Ascending aorta (tissue), 2 donors: ENCODE measurements around the gene CIITA. TPM values are rescaled to one million over a fixed set of nuclear protein-coding genes. Genes with fewer than 3 reads are reported as not detected.
A peak's percentile ranks its signal among the peaks of the same experiment; 100 is the strongest.
"Not testable (repeated sequence)": the region's sequence is repeated elsewhere in the genome, so short reads cannot be mapped to it uniquely, and the experiment has no call there.

ENCODE experiments used
- DNase-seq, 2 donors: peaks; one replicate each; pipeline ENCODE4 v3.0.0-alpha.2; 2019; ENCODE audit warnings: low spot score in 2 of 2
- H3K27ac ChIP-seq, 2 donors: fragments of 200-600 bp; sonication (generic); one replicate each; pipeline ENCODE4 v1.5.1; 2016 to 2017; ENCODE audit warnings: mild to moderate bottlenecking in 1 of 2
- H3K27me3 ChIP-seq: fragments of 200-600 bp; sonication (generic); one replicate; pipeline ENCODE4 v1.5.1; 2017
- H3K36me3 ChIP-seq, 2 donors: fragments of 200-600 bp; sonication (generic); one replicate each; pipeline ENCODE4 v1.5.1; 2016
- H3K4me1 ChIP-seq, 2 donors: fragments of 200-600 bp; sonication (generic); one replicate each; pipeline ENCODE4 v1.5.1; 2016 to 2017; ENCODE audit warnings: mild to moderate bottlenecking in 1 of 2
- H3K4me3 ChIP-seq, 2 donors: fragments of 200-600 bp; sonication (generic); one replicate each; pipeline ENCODE4 v1.5.1; 2016 to 2017; ENCODE audit warnings: mild to moderate bottlenecking in 1 of 2
- H3K9me3 ChIP-seq, 2 donors: fragments of 200-600 bp; sonication (generic); one replicate each; pipeline ENCODE4 v1.5.1; 2016
- intact Hi-C: fragments of 100-400 bp; cut with DNase I; formaldehyde crosslinking; loops from one replicate; pipeline ENCODE4 v1.15.1; 2023
- total RNA-seq: library from RNA; depleted of rRNA; stranded (reverse); fragments of >200 nt; gene quantifications from one replicate; pipeline ENCODE4 v1.1.0, GENCODE V29; 2016
- TF ChIP-seq, protein P1 (sequence below), 3 experiments: fragments of 200-600 bp in 2 of 3; fragments of 450-650 bp in 1 of 3; sonication (generic) in 2 of 3; IDR thresholded peaks; one replicate each; pipeline ENCODE4 v1.5.1; 2016 to 2019; ENCODE audit warnings: antibody characterized with exemption in 3 of 3, mild to moderate bottlenecking in 1 of 3, moderate library complexity in 1 of 3

Gene CIITA
- total RNA-seq, 1 donor from 2014 or later, result 19.4 TPM

DNA sequence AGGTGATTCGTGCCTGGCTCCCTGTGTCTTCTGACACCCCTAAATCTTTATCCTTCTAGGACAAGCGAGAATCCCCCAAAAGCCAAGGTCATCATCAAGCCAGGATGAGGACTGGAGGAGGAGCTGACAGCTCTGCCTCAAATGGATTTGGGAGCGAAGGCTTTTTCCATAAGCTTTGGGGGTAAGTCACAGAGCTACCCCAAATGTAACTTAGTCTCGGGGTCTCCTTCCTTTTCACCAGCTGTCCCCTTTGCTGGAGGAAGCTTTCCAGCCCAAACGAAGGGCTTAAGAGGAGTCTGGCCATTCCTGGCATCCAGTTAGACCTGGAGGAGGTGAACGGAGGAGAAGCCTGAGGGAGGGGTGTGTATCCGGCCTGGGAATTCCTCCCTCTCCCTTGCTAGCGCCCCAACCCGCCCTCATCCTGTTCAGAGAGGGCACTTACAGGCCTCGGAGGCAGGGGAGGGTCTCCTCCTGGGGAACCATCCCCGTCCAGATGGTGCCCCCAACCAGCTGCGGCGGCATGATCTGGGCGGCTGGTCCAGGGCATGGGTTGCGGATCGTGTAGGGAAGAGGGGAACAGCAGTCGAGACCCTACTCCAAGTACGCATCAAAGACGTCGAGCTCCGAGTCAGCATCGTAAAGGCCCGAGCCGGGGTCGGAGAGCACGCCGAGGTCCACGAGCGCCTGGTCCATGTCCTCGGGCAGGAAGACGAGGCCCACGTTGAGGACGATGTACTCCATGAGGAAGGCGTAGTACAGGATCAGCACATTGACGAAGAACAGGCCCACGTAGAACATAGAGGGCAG is 64.3 kb downstream of the CIITA start:
- Histone ChIP-seq H3K27ac (peak overlapping the region; percentile 83 to 95), H3K4me3 (peak overlapping the region; percentile 60 to 97), H3K36me3 (no peaks in the 10 kb centered on the region), H3K27me3 (no peaks in the 10 kb centered on the region), H3K9me3 (no peaks in the 10 kb centered on the region), H3K4me1 (peaks cover 24 to 65% of the 10 kb centered on the region in 2 donors)
- intact Hi-C loops, result loop anchor here (10.0 kb wide), 2 partner anchors 803 to 1847 kb away; partner anchors contain the start of genes HAPSTR1 and TXNDC11
- DNase-seq, result no peak
- TF ChIP-seq, protein P1, sequence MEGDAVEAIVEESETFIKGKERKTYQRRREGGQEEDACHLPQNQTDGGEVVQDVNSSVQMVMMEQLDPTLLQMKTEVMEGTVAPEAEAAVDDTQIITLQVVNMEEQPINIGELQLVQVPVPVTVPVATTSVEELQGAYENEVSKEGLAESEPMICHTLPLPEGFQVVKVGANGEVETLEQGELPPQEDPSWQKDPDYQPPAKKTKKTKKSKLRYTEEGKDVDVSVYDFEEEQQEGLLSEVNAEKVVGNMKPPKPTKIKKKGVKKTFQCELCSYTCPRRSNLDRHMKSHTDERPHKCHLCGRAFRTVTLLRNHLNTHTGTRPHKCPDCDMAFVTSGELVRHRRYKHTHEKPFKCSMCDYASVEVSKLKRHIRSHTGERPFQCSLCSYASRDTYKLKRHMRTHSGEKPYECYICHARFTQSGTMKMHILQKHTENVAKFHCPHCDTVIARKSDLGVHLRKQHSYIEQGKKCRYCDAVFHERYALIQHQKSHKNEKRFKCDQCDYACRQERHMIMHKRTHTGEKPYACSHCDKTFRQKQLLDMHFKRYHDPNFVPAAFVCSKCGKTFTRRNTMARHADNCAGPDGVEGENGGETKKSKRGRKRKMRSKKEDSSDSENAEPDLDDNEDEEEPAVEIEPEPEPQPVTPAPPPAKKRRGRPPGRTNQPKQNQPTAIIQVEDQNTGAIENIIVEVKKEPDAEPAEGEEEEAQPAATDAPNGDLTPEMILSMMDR (IDR thresholded peaks at IDR 0.05), result no peak

DNA sequence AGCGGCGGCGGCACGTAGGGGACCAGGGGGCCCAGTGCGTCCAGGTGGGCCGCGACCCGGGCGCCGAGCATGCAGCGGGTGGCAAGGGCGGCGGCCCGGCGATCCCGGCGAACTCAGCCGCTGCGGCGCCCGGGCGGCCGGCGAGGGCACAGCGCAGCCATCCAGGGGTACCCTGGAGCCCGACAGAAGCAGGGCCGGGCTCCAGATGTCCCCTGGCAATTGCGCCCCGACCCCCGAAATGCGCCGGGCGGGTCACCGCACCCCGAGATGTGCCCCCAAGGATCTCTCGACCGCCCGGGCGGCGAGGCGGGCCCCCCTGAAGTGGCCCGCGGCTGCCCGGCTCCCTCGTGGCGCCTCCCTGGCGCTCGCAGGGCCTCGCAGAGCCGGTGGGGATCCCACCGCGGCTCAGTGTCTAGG is 64.9 kb downstream of the CIITA start:
- DNase-seq, H3K36me3 ChIP-seq, H3K27me3 ChIP-seq, H3K9me3 ChIP-seq: not testable (repeated sequence)
- H3K27ac ChIP-seq, result peak overlapping the region; percentile 83 to 95
- intact Hi-C loops, result loop anchor here (1.0 to 10.0 kb wide), 5 partner anchors 19 to 1847 kb away; partner anchors contain the start of genes EMP2, HAPSTR1 and TXNDC11
- H3K4me1 ChIP-seq, result peaks cover 24 to 62% of the 10 kb centered on the region in 2 donors
- H3K4me3 ChIP-seq, result peak overlapping the region; percentile 60 to 97

DNA sequence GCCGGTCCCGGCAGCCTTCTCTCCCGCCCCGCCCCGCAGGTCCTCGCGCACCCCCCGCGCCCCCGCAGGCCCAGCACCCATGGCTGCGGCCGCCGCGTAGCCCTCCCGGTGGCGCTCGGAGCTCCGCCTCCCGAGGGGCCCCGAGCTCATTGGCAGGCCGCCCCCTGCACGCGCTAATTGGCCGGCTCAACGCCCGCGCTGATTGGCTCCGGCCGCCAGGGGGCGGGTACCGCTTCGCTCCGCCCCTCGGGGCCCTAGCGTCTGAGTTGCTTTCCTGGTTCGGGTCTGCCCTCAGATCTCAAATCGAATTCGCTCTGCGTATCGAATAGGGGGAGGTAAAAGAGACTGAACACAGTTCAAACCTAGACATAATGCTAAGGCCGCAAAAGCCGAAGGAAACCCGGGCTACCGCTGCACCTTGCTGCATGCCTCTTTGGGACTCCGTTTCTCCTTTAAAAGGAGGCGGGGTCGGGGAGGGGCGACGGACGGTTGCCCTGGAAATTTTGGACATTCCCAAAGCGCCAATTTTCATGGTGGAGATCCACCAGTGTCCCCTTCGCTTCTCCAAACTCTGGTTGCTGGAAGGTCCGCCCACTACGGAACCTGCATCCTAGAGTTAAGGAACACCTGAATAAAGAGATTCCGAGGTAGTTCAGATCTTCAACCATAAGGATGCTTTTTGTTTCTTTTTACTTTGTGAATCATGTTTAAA is 65.5 kb downstream of the CIITA start, which contains the start of gene DEXI:
TSS of gene DEXI (minus strand) at position 117 of the 712 bp plus-strand sequence. CDS start 463 bp downstream, outside the sequence.
- H3K4me1 ChIP-seq, result peaks cover 24 to 59% of the 10 kb centered on the region in 2 donors

DNA sequence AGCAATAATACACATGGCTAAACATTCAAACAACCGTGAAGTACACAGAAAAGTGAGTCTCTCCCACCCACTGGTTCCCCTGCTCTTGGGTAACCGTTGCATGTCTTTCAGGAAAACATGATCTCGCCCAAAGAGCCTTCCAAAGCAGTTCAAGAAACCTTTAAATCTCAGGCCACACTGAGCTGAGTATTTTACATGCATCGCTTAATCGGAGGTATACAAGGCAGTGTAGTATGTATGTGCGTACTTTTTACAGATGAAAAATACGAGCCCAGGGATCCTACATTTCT is 66.0 kb downstream of the CIITA start:
- TF ChIP-seq, protein P1 (IDR thresholded peaks at IDR 0.05), result no peak
- H3K36me3 ChIP-seq, result no peaks in the 10 kb centered on the region
- H3K4me1 ChIP-seq, result peaks cover 24 to 55% of the 10 kb centered on the region in 2 donors
- intact Hi-C loops, result loop anchor here (2.0 to 10.0 kb wide), 4 partner anchors 20 to 1848 kb away; partner anchors contain the start of genes EMP2, HAPSTR1 and TXNDC11
- H3K27ac ChIP-seq, result peak overlapping the region; percentile 58 to 83
- peak overlapping the region; percentile 60 to 97 for H3K4me3 ChIP-seq
- no peaks in the 10 kb centered on the region for H3K27me3 ChIP-seq
- DNase-seq, result no peak
- no peaks in the 10 kb centered on the region for H3K9me3 ChIP-seq

More for the DNA sequence above, 65.5 kb downstream of the CIITA start, which contains the start of gene DEXI:
- DNase-seq, result peak; percentile 75 to 97
- H3K27me3 ChIP-seq, result no peaks in the 10 kb centered on the region
- peak within 1 kb of the TSS; percentile 83 to 95 for H3K27ac ChIP-seq
- intact Hi-C loops, result loop anchor here (1.0 to 10.0 kb wide), 5 partner anchors 20 to 1848 kb away; partner anchors contain the start of genes EMP2, HAPSTR1 and TXNDC11
- no peaks in the 10 kb centered on the region for H3K36me3 ChIP-seq
- no peaks in the 10 kb centered on the region for H3K9me3 ChIP-seq
- TF ChIP-seq, protein P1 (IDR thresholded peaks at IDR 0.05), result peak in 2 of 3 experiments; percentile 20 to 30
- H3K4me3 ChIP-seq, result peak within 1 kb of the TSS; percentile 60 to 97

DNA sequence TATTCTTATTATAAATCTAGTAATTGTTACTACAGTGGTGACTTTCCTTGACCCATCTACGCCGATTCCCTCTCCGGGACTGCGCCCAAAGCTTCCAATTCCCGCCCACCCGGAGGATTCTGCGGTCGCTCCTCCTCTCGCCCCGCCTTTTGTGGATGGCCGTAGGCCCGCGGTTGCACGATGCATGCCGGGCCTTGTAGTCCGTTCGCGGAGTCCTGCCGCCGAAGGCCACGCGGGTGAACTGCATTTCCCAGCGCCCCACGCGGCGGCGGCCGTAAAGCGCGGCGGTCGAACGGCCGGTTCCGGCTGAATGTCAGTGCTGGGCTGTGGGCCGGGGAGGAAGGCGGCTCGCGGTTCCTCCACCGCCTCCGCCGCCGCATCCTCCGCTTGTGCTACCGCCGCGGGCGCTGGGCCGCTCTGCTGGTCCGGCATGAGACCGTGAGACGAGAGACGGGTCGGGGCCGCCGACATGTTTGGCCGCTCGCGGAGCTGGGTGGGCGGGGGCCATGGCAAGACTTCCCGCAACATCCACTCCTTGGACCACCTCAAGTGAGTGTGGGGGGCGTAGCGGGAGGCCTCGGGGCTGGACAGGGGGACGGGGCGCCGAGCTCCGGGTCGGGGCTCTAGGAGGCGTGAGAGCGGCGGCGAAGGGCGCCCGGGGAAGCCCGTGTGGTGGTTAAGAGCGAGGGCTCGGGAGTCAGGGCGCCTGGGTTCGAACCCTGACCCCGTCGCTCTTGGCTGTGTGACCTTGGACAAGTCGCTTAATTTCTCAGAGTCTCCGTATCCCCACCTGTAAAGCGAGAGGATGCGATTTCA is 67.5 kb downstream of the CIITA start, which contains the start of gene CLEC16A:
TSS of gene CLEC16A (plus strand) at position 316 of the 816 bp plus-strand sequence. CDS start at position 470, 154 bp downstream.
- H3K27me3 ChIP-seq, result no peaks in the 10 kb centered on the region
- H3K4me1 ChIP-seq, result peaks cover 20 to 49% of the 10 kb centered on the region in 2 donors
- H3K27ac ChIP-seq, result peak within 1 kb of the TSS; percentile 85 to 86
- DNase-seq, result peak; percentile 93 to 99
- no peaks in the 10 kb centered on the region for H3K36me3 ChIP-seq
- peak within 1 kb of the TSS; percentile 98 for H3K4me3 ChIP-seq
- TF ChIP-seq, protein P1 (IDR thresholded peaks at IDR 0.05), result no peak
- intact Hi-C loops, result loop anchor here (10.0 kb wide), 2 partner anchors 800 to 1850 kb away; partner anchors contain the start of genes HAPSTR1 and TXNDC11
- no peaks in the 10 kb centered on the region for H3K9me3 ChIP-seq
